Adrenal gland (tissue), 5 donors: Measurements from ENCODE around the gene NAA50.

Experiments used
- POLR2A ChIP-seq, 2 donors: fragments of 450-650 bp; IDR thresholded peaks; one replicate each; pipeline ENCODE4 v1.6.1; 2017; ENCODE audit warnings: antibody characterized with exemption in 2 of 2, mild to moderate bottlenecking in 2 of 2, moderate library complexity in 1 of 2
- TF ChIP-seq, protein P1 (sequence below), 6 experiments: fragments of 450-650 bp in 4 of 6; fragments of 200-600 bp in 2 of 6; sonication (generic) in 1 of 6; IDR thresholded peaks; 1 replicate in 5 of 6; 2 replicates in 1 of 6; pipeline versions ENCODE4 v1.5.1 to v1.8.0; 2016 to 2021; ENCODE audit warnings: antibody characterized with exemption in 6 of 6, mild to moderate bottlenecking in 2 of 6, moderate library complexity in 1 of 6
- donor health status: DM: no; HTN: no; CAD: no.

DNA sequence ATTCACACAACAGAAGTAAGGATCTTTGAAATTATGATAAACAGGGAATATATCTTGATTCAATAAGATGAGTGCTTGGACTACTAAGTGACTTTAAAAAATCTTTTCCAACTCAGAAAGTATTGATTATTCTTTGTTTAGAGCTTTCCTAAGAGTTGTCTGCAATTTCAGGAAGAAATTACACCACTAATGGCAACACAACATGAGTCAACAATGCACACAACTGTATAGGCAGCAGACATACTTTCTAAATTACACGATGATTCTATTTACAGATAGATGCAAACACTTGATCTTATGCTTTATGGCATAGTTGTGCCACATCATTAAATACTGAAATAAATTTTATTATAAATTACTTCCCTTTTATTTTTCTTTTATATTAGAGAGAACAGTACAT is 4.4 kb downstream of the NAA50 start:
- no peak for TF ChIP-seq POLR2A (IDR thresholded peaks at IDR 0.05)
- TF ChIP-seq, protein P1, sequence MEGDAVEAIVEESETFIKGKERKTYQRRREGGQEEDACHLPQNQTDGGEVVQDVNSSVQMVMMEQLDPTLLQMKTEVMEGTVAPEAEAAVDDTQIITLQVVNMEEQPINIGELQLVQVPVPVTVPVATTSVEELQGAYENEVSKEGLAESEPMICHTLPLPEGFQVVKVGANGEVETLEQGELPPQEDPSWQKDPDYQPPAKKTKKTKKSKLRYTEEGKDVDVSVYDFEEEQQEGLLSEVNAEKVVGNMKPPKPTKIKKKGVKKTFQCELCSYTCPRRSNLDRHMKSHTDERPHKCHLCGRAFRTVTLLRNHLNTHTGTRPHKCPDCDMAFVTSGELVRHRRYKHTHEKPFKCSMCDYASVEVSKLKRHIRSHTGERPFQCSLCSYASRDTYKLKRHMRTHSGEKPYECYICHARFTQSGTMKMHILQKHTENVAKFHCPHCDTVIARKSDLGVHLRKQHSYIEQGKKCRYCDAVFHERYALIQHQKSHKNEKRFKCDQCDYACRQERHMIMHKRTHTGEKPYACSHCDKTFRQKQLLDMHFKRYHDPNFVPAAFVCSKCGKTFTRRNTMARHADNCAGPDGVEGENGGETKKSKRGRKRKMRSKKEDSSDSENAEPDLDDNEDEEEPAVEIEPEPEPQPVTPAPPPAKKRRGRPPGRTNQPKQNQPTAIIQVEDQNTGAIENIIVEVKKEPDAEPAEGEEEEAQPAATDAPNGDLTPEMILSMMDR (IDR thresholded peaks at IDR 0.05): no peak
